Mesenchymal stem cell (in vitro differentiated cells and primary cell): Measurements from ENCODE around the gene ABCG1.

Experiments
- DNase-seq: peaks from one replicate; pipeline ENCODE4 v3.0.0-alpha.2; 2013
- H2AFZ ChIP-seq: one replicate; pipeline ENCODE4 v1.6.1; 2013; ENCODE audit warnings: low read depth, mild to moderate bottlenecking, control low read depth, inconsistent platforms, low read length, moderate library complexity
- H2AK5ac ChIP-seq: 2 replicates; pipeline ENCODE4 v1.6.1; 2013; ENCODE audit warnings: low read length, moderate library complexity, mild to moderate bottlenecking, inconsistent platforms; ENCODE audit not compliant: severe bottlenecking
- H2BK120ac ChIP-seq: one replicate; pipeline ENCODE4 v1.6.1; 2013; ENCODE audit warnings: low read depth, mild to moderate bottlenecking, inconsistent platforms, low read length, moderate library complexity
- H2BK12ac ChIP-seq, 2 experiments: one replicate each; pipeline ENCODE4 v1.6.1; 2013; ENCODE audit warnings: inconsistent platforms in 2 of 2, low read length in 2 of 2, mild to moderate bottlenecking in 2 of 2, moderate library complexity in 2 of 2, control low read depth in 1 of 2
- H2BK15ac ChIP-seq: one replicate; pipeline ENCODE4 v1.6.1; 2013; ENCODE audit warnings: mild to moderate bottlenecking, low read depth, inconsistent platforms; ENCODE audit not compliant: poor library complexity, severe bottlenecking
- H2BK5ac ChIP-seq: 2 replicates; pipeline ENCODE4 v1.6.1; 2013; ENCODE audit warnings: low read depth, mild to moderate bottlenecking, low read length, control low read depth, inconsistent platforms; ENCODE audit not compliant: poor library complexity, severe bottlenecking
- H3K14ac ChIP-seq, 2 experiments: one replicate each; pipeline ENCODE4 v1.6.1; 2013; ENCODE audit warnings: inconsistent platforms in 2 of 2, low read length in 2 of 2, control low read depth in 1 of 2, mild to moderate bottlenecking in 1 of 2, moderate library complexity in 1 of 2
- H3K18ac ChIP-seq, 2 experiments: one replicate each; pipeline ENCODE4 v1.6.1; 2013; ENCODE audit warnings: inconsistent platforms in 2 of 2, low read length in 2 of 2, control low read depth in 1 of 2, low read depth in 1 of 2, mild to moderate bottlenecking in 1 of 2
- H3K23ac ChIP-seq, 2 experiments: one replicate each; pipeline ENCODE4 v1.6.1; 2013; ENCODE audit warnings: inconsistent platforms in 2 of 2, low read length in 2 of 2, mild to moderate bottlenecking in 2 of 2, moderate library complexity in 2 of 2, control low read depth in 1 of 2
- H3K27ac ChIP-seq: 2 replicates; pipeline ENCODE4 v1.5.1; 2013; ENCODE audit warnings: mild to moderate bottlenecking, moderate library complexity, low read length, control low read depth, inconsistent platforms; ENCODE audit not compliant: poor library complexity, severe bottlenecking
- H3K27me3 ChIP-seq, 2 experiments: 2 replicates each; pipeline versions ENCODE4 v1.6.1 to v1.7.0; 2013; ENCODE audit warnings: low read length in 2 of 2, mild to moderate bottlenecking in 2 of 2, moderate library complexity in 2 of 2, control low read depth in 1 of 2, inconsistent platforms in 1 of 2; ENCODE audit not compliant: control insufficient read depth in 1 of 2, insufficient read depth in 1 of 2
- H3K36me3 ChIP-seq, 2 experiments: 2 replicates each; pipeline versions ENCODE4 v1.6.1 to v1.7.0; 2013; ENCODE audit warnings: low read length in 2 of 2, control low read depth in 1 of 2, inconsistent platforms in 1 of 2, low read depth in 1 of 2, mild to moderate bottlenecking in 1 of 2; ENCODE audit not compliant: insufficient read depth in 2 of 2, control insufficient read depth in 1 of 2
- H3K4ac ChIP-seq, 2 experiments: one replicate each; pipeline ENCODE4 v1.6.1; 2013; ENCODE audit warnings: inconsistent platforms in 2 of 2, low read length in 2 of 2, mild to moderate bottlenecking in 2 of 2, moderate library complexity in 2 of 2, control low read depth in 1 of 2, low read depth in 1 of 2
- H3K4me1 ChIP-seq: 2 replicates; pipeline ENCODE4 v1.6.1; 2013; ENCODE audit warnings: low read depth, low read length, control low read depth; ENCODE audit not compliant: control insufficient read depth, insufficient read depth
- H3K4me2 ChIP-seq: 2 replicates; pipeline ENCODE4 v1.6.1; 2013; ENCODE audit warnings: low read length, mild to moderate bottlenecking, inconsistent platforms; ENCODE audit not compliant: poor library complexity, severe bottlenecking
- H3K4me3 ChIP-seq, 2 experiments: 2 replicates each; pipeline versions ENCODE4 v1.5.1 to v1.7.0; 2013; ENCODE audit warnings: low read length in 2 of 2, mild to moderate bottlenecking in 2 of 2, control low read depth in 1 of 2, low read depth in 1 of 2; ENCODE audit not compliant: insufficient read depth in 1 of 2
- H3K79me1 ChIP-seq: replicated peaks from 2 replicates; pipeline ENCODE4 v1.6.1; 2013; ENCODE audit warnings: mild to moderate bottlenecking, control low read depth, low read length, inconsistent platforms; ENCODE audit not compliant: poor library complexity, severe bottlenecking
- H3K9ac ChIP-seq: 2 replicates; pipeline ENCODE4 v1.7.0; 2013; ENCODE audit warnings: mild to moderate bottlenecking, low read length, moderate library complexity
- H3K9me3 ChIP-seq: 2 replicates; pipeline ENCODE4 v1.7.0; 2013; ENCODE audit warnings: mild to moderate bottlenecking, low read length; ENCODE audit not compliant: control insufficient read depth
- H4K8ac ChIP-seq: one replicate; pipeline ENCODE4 v1.6.1; 2013; ENCODE audit warnings: inconsistent platforms, mild to moderate bottlenecking, low read length, moderate library complexity
- H4K91ac ChIP-seq: one replicate; pipeline ENCODE4 v1.6.1; 2013; ENCODE audit warnings: mild to moderate bottlenecking, low read length, inconsistent platforms
- WGBS: methylation state at CpG from one replicate; pipeline ENCODE4 v1.1.7; 2013; ENCODE audit warnings: mixed read lengths; 5-methylcytosine and 5-hydroxymethylcytosine counted together

Gene ABCG1

GRCh38 chr21:42305707-42306147, 86.8 kb downstream of the ABCG1 start:
- H4K8ac ChIP-seq = no peak overlapping the region
- no peak overlapping the region for H2AK5ac ChIP-seq
- WGBS = 94% methylated on average over 33 of the region's 33 CpGs

GRCh38 chr21:42306366-42307035, 87.6 kb downstream of the ABCG1 start:
- no peak for DNase-seq
- H3K4me3 ChIP-seq = no peak overlapping the region

More at GRCh38 chr21:42305707-42306147, 86.8 kb downstream of the ABCG1 start:
- no peak overlapping the region for H2BK12ac ChIP-seq
- H3K36me3 ChIP-seq = no peaks in the 10 kb centered on the region
- no peak overlapping the region for H3K4me2 ChIP-seq
- no peak overlapping the region for H3K14ac ChIP-seq
- no peaks in the 10 kb centered on the region for H3K9me3 ChIP-seq
- H3K9ac ChIP-seq = no peak overlapping the region
- H3K18ac ChIP-seq = no peak overlapping the region
- no peak overlapping the region for H2BK5ac ChIP-seq
- H3K27ac ChIP-seq = no peak overlapping the region
- no peak for DNase-seq
- H2AFZ ChIP-seq = no peak overlapping the region
- H3K27me3 ChIP-seq = peaks cover 50 to 89% of the 10 kb centered on the region in 2 experiments
- H2BK15ac ChIP-seq = no peak overlapping the region
- peaks cover 8% of the 10 kb centered on the region for H3K4me1 ChIP-seq
- H4K91ac ChIP-seq = no peak overlapping the region
- no peak overlapping the region for H3K23ac ChIP-seq
- H2BK120ac ChIP-seq = no peak overlapping the region
- no peak overlapping the region for H3K4ac ChIP-seq
- H3K79me1 ChIP-seq = no peaks in the 10 kb centered on the region
- no peak overlapping the region for H3K4me3 ChIP-seq

DNA sequence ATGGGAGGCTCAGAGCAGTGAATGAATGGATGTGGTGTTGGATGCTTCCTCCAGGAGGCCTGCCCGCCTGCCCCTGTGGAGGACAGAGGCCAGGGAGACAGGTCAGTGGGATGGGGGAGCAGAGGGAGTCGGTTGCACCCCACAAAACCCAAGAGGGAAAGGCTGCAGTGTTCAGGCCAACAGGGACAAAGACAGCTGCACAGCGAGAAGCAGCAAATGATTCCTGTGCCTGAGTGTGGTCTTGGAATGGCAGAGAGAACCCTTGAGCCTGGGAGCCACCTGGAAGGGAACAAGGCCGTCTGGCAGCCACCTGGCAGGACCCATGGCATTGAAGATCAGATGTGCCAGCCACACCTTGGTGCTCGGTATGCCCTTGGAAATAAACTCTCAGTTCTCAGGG, 88.2 kb downstream of the ABCG1 start:
- peaks cover 42 to 89% of the 10 kb centered on the region in 2 experiments for H3K27me3 ChIP-seq
- H3K79me1 ChIP-seq = no peaks in the 10 kb centered on the region
- no peak overlapping the region for H2BK15ac ChIP-seq
- no peak overlapping the region for H4K91ac ChIP-seq
- no peak overlapping the region for H3K4ac ChIP-seq
- no peak overlapping the region for H3K4me3 ChIP-seq
- no peaks in the 10 kb centered on the region for H3K9me3 ChIP-seq
- no peak overlapping the region for H2BK120ac ChIP-seq
- H3K4me2 ChIP-seq = no peak overlapping the region
- H3K14ac ChIP-seq = no peak overlapping the region
- no peak overlapping the region for H2AFZ ChIP-seq
- no peaks in the 10 kb centered on the region for H3K36me3 ChIP-seq
- H3K18ac ChIP-seq = no peak overlapping the region
- WGBS = 73% methylated on average over 5 of the region's 5 CpGs
- no peak overlapping the region for H2BK12ac ChIP-seq
- DNase-seq = no peak
- peaks cover 10% of the 10 kb centered on the region for H3K4me1 ChIP-seq
- H3K23ac ChIP-seq = no peak overlapping the region
- H2BK5ac ChIP-seq = no peak overlapping the region
- H4K8ac ChIP-seq = no peak overlapping the region
- no peak overlapping the region for H3K27ac ChIP-seq
- no peak overlapping the region for H2AK5ac ChIP-seq
- H3K9ac ChIP-seq = no peak overlapping the region

More at GRCh38 chr21:42306366-42307035, 87.6 kb downstream of the ABCG1 start:
- Histone ChIP-seq H2AFZ (no peak overlapping the region), H3K27me3 (peaks cover 43 to 90% of the 10 kb centered on the region in 2 experiments), H3K36me3 (no peaks in the 10 kb centered on the region), H3K4ac (no peak overlapping the region), H4K91ac (no peak overlapping the region), H3K23ac (no peak overlapping the region), H2BK120ac (no peak overlapping the region), H3K4me1 (peaks cover 8% of the 10 kb centered on the region), H3K18ac (no peak overlapping the region), H4K8ac (no peak overlapping the region), H2BK15ac (no peak overlapping the region), H2BK12ac (no peak overlapping the region), H3K27ac (no peak overlapping the region), H3K4me2 (no peak overlapping the region), H3K9me3 (no peaks in the 10 kb centered on the region), H2BK5ac (no peak overlapping the region), H3K79me1 (no peaks in the 10 kb centered on the region), H3K9ac (no peak overlapping the region), H2AK5ac (no peak overlapping the region), H3K14ac (no peak overlapping the region)
- WGBS = 72% methylated on average over 17 of the region's 17 CpGs

GRCh38 chr21:42308161-42308913, 89.4 kb downstream of the ABCG1 start:
- Histone ChIP-seq H3K4me3 (no peak overlapping the region), H3K36me3 (peaks cover 0 to 4% of the 10 kb centered on the region in 2 experiments), H3K4ac (no peak overlapping the region), H3K79me1 (peaks cover 1% of the 10 kb centered on the region), H2BK15ac (no peak overlapping the region), H4K91ac (no peak overlapping the region), H2BK120ac (no peak overlapping the region), H3K9ac (no peak overlapping the region), H3K27me3 (peaks cover 31 to 91% of the 10 kb centered on the region in 2 experiments), H3K23ac (no peak overlapping the region), H2BK5ac (no peak overlapping the region), H2BK12ac (no peak overlapping the region), H4K8ac (no peak overlapping the region), H3K18ac (no peak overlapping the region), H3K9me3 (no peaks in the 10 kb centered on the region), H2AFZ (no peak overlapping the region), H3K4me2 (no peak overlapping the region), H3K4me1 (peaks cover 21% of the 10 kb centered on the region), H2AK5ac (no peak overlapping the region), H3K27ac (no peak overlapping the region), H3K14ac (no peak overlapping the region)
- DNase-seq = no peak
- 80% methylated on average over 17 of the region's 17 CpGs for WGBS
